Measurements from ENCODE around the gene GSE1. TPM values are rescaled to one million over a fixed set of nuclear protein-coding genes. Genes with fewer than 3 reads are reported as not detected.

Gene GSE1
- total RNA-seq = 10 to 100 TPM; 45.1 to 89.3 (median 71.3) TPM

DNA sequence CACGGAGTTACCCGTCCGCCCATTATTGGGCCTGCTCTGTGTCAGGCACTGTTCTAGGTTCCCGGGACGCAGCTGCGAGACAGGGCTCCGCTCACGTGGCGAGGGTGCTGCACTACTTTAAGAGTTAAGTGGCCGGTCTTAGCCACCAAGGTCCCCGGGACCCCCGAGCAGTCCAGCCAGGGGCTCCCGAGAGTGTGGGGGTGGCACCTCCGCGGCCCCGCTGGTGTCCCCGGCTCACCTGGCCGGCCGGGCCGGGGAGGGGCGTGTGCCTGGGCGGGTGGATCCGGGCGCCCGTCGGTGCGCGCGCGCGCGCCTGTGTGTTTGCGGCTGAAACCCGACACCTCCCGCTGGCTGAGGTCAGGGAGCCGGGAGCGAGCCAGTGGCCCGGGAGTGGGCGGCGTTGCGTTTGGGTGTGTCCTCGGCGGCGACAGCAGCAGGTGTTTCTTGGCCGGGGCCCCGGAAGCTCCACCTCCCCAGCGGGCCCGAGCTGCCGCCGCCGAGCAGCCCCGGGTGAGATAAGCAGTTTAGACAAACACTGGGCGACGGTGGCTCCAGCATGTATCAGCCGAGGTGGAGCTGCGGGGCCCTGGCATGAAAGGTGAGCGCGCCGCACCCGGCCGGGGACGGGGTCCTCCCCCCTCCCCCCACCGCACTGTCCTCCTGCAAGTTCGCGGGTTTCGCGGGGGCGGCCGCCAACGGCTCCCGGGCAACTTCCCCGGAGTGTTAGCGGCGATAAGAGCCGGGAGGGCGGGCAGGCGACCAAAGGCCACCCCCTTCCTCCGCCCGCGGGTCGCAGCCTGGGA is at the start of gene GSE1:
TSS of gene GSE1 (plus strand) at position 522 of the 803 bp plus-strand sequence. CDS start at position 592, 70 bp downstream.
- no peaks in the 10 kb centered on the region for H3K36me3 ChIP-seq
- no peaks in the 10 kb centered on the region for H3K9me3 ChIP-seq
- H3K27ac ChIP-seq = peak within 1 kb of the TSS; percentile 91 to 99 (median 95)
- peak; percentile 43 to 46 for ATAC-seq
- peak; percentile 74 to 84 for TF ChIP-seq POLR2A (IDR thresholded peaks at IDR 0.05)
- TF ChIP-seq, protein P1, sequence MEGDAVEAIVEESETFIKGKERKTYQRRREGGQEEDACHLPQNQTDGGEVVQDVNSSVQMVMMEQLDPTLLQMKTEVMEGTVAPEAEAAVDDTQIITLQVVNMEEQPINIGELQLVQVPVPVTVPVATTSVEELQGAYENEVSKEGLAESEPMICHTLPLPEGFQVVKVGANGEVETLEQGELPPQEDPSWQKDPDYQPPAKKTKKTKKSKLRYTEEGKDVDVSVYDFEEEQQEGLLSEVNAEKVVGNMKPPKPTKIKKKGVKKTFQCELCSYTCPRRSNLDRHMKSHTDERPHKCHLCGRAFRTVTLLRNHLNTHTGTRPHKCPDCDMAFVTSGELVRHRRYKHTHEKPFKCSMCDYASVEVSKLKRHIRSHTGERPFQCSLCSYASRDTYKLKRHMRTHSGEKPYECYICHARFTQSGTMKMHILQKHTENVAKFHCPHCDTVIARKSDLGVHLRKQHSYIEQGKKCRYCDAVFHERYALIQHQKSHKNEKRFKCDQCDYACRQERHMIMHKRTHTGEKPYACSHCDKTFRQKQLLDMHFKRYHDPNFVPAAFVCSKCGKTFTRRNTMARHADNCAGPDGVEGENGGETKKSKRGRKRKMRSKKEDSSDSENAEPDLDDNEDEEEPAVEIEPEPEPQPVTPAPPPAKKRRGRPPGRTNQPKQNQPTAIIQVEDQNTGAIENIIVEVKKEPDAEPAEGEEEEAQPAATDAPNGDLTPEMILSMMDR (IDR thresholded peaks at IDR 0.05 in 4 of 5, conservative IDR thresholded peaks at IDR 0.05 in 1 of 5) = no peak
- peak within 1 kb of the TSS; percentile 66 to 96 (median 81) for H3K4me3 ChIP-seq
- peaks cover 49 to 52% of the 10 kb centered on the region in 2 donors for H3K4me1 ChIP-seq
- peak; percentile 95 to 98 for DNase-seq
- no peaks in the 10 kb centered on the region for H3K27me3 ChIP-seq
- intact Hi-C loops (cut with DNase I; ENCODE audit: low total_unique reads) (loop anchor here (5.0 kb wide), 3 partner anchors 104 to 326 kb away; no protein-coding TSS in a partner anchor), in situ Hi-C loops (cut with MboI; ENCODE audit: low sequenced_read_pairs in 4 of 4) (no loop called here)

- Histone ChIP-seq H3K27me3 (no peaks in the 10 kb centered on the region), H3K4me3 (no peak overlapping the region), H3K9me3 (no peaks in the 10 kb centered on the region), H3K27ac (peak overlapping the region; percentile 63 to 75 (median 70)), H3K36me3 (no peaks in the 10 kb centered on the region), H3K4me1 (peaks cover 28 to 43% of the 10 kb centered on the region in 2 donors)
- ATAC-seq (peak; percentile 30 to 44), DNase-seq (no peak)
- in situ Hi-C loops (cut with MboI; ENCODE audit: low sequenced_read_pairs in 4 of 4) (no loop called here), intact Hi-C loops (cut with DNase I; ENCODE audit: low total_unique reads) (no loop called here)
- TF ChIP-seq POLR2A (IDR thresholded peaks at IDR 0.05) = no peak
- TF ChIP-seq, protein P1 (IDR thresholded peaks at IDR 0.05 in 4 of 5, conservative IDR thresholded peaks at IDR 0.05 in 1 of 5) = no peak
Observed at GRCh38 chr16:85563515-85564276, 49.4 kb upstream of the GSE1 start.

DNA sequence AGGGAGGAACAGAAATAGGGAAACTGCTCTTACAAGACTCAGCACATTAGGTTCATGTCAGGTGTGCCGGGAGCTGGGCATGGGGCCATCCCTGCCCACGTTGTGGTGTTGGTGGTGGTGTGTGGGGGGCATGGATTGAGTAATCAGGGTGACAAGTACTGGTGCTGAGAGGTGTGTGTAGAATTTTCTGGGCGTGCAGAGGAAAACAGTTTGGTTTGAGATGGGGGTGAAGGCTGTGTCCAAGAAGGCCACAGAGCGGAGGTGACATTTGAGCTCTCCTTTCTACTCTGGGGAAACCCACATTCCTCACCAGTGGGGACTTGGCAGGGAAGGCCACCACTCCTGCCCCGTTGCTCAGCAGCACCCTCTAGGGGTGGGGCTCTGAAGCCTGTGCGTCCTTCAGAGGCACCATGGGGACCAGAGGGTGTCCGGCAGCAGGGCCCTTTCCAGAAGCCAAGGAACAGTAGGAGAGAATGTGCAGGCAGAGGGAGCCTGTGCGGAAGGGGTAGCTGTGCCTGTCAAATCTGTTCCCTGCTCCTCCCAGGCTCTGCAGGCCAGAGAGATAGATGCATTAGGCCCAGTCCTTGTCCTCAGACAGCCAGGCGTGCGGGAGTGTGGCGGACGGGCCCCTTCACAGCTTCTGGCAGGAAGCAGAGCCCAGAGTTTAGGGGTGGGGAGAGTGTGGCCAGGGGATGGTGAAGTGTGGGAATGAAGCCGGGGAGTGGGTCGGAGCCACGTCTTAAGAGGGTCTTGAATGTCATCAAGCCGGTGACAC is 48.7 kb upstream of the GSE1 start:
- H3K4me1 ChIP-seq = peaks cover 24 to 36% of the 10 kb centered on the region in 2 donors
- H3K27me3 ChIP-seq = no peaks in the 10 kb centered on the region
- intact Hi-C loops (cut with DNase I; ENCODE audit: low total_unique reads) = no loop called here
- H3K27ac ChIP-seq = peak overlapping the region; percentile 63 to 75 (median 70)
- no peak overlapping the region for H3K4me3 ChIP-seq
- DNase-seq (peak; percentile 62 to 67), ATAC-seq (peak; percentile 72 to 79)
- TF ChIP-seq POLR2A (IDR thresholded peaks at IDR 0.05) = no peak
- TF ChIP-seq, protein P1 (IDR thresholded peaks at IDR 0.05 in 4 of 5, conservative IDR thresholded peaks at IDR 0.05 in 1 of 5) = peak; percentile 67 to 84 (median 80)
- H3K36me3 ChIP-seq = no peaks in the 10 kb centered on the region
- no peaks in the 10 kb centered on the region for H3K9me3 ChIP-seq
- in situ Hi-C loops (cut with MboI; ENCODE audit: low sequenced_read_pairs in 4 of 4) = no loop called here

GRCh38 chr16:85565340-85565739 is 47.8 kb upstream of the GSE1 start:
- Histone ChIP-seq H3K4me3 (no peak overlapping the region), H3K27ac (no peak overlapping the region), H3K36me3 (no peaks in the 10 kb centered on the region), H3K4me1 (peaks cover 24 to 40% of the 10 kb centered on the region in 2 donors), H3K9me3 (no peaks in the 10 kb centered on the region), H3K27me3 (no peaks in the 10 kb centered on the region)
- intact Hi-C loops (cut with DNase I; ENCODE audit: low total_unique reads) = no loop called here
- ATAC-seq = no peak
- in situ Hi-C loops (cut with MboI; ENCODE audit: low sequenced_read_pairs in 4 of 4) = no loop called here
- DNase-seq = no peak
- TF ChIP-seq POLR2A (IDR thresholded peaks at IDR 0.05) = no peak

Measured in gastrocnemius medialis (tissue), 4 donors.